ENCODE data around the gene MRPL10. TPM values are rescaled to one million over a fixed set of nuclear protein-coding genes. Genes with fewer than 3 reads are reported as not detected.
A peak's percentile ranks its signal among the peaks of the same experiment; 100 is the strongest.

The MRPL10 gene
- total RNA-seq, 4 donors from 2014 or later = 23.2 to 36.6 (median 30.0) TPM

- Histone ChIP-seq H3K4me1 (peaks cover 6 to 31% (median 14%) of the 10 kb centered on the region in 3 donors), H3K27me3 (peaks cover 0 to 71% (median 0%) of the 10 kb centered on the region in 4 donors), H3K36me3 (no peaks in the 10 kb centered on the region), H3K27ac (no peak overlapping the region), H3K9me3 (no peaks in the 10 kb centered on the region), H3K4me3 (no peak overlapping the region)
- TF ChIP-seq POLR2A (IDR thresholded peaks at IDR 0.05) (no peak), CTCF (IDR thresholded peaks at IDR 0.05) (no peak)
- DNase-seq = no peak
- 41 to 47% methylated on average over 9 to 20 of the region's 20 CpGs for WGBS, 2 donors
- intact Hi-C loops (cut with DNase I) = no loop called here
Observed at GRCh38 chr17:47866941-47867340, 35.6 kb upstream of the MRPL10 start.

GRCh38 chr17:47864791-47865216 lies 33.5 kb upstream of the MRPL10 start:
- Histone ChIP-seq H3K36me3 (no peaks in the 10 kb centered on the region), H3K4me1 (peaks cover 6 to 29% (median 13%) of the 10 kb centered on the region in 3 donors), H3K27ac (peak overlapping the region in 2 of 4 donors; percentile 5 to 19), H3K27me3 (peaks cover 0 to 66% (median 0%) of the 10 kb centered on the region in 4 donors), H3K9me3 (no peaks in the 10 kb centered on the region), H3K4me3 (peak overlapping the region in 1 of 4 donors; percentile 6)
- WGBS, 2 donors = 24 to 37% methylated on average over 6 of the region's 7 CpGs
- intact Hi-C loops (cut with DNase I) = no loop called here
- TF ChIP-seq POLR2A (IDR thresholded peaks at IDR 0.05) = no peak
- TF ChIP-seq CTCF (IDR thresholded peaks at IDR 0.05) = no peak
- DNase-seq = no peak

GRCh38 chr17:47862621-47863440 lies 31.5 kb upstream of the MRPL10 start:
- WGBS, 2 donors = 52 to 72% methylated on average over 4 to 6 of the region's 7 CpGs
- Histone ChIP-seq H3K27ac (no peak overlapping the region), H3K4me3 (no peak overlapping the region), H3K27me3 (peaks cover 0 to 65% (median 0%) of the 10 kb centered on the region in 4 donors), H3K36me3 (no peaks in the 10 kb centered on the region), H3K4me1 (peaks cover 6 to 29% (median 13%) of the 10 kb centered on the region in 3 donors), H3K9me3 (no peaks in the 10 kb centered on the region)
- TF ChIP-seq CTCF (IDR thresholded peaks at IDR 0.05) (no peak), POLR2A (IDR thresholded peaks at IDR 0.05) (no peak)
- DNase-seq = no peak
- intact Hi-C loops (cut with DNase I) = no loop called here

GRCh38 chr17:47860386-47860785 lies 29.0 kb upstream of the MRPL10 start:
- Histone ChIP-seq H3K27me3 (peaks cover 0 to 69% (median 0%) of the 10 kb centered on the region in 4 donors), H3K36me3 (no peaks in the 10 kb centered on the region), H3K4me3 (no peak overlapping the region), H3K27ac (no peak overlapping the region), H3K4me1 (peaks cover 6 to 20% (median 13%) of the 10 kb centered on the region in 3 donors), H3K9me3 (no peaks in the 10 kb centered on the region)
- WGBS, 2 donors = 89 to 93% methylated on average over 5 of the region's 5 CpGs
- TF ChIP-seq CTCF (IDR thresholded peaks at IDR 0.05) = no peak
- TF ChIP-seq POLR2A (IDR thresholded peaks at IDR 0.05) = no peak
- no peak for DNase-seq
- intact Hi-C loops (cut with DNase I) = no loop called here
